GM18951 (cell line): ENCODE results near the gene SLC15A4.

Source experiments
- POLR2A ChIP-seq: IDR thresholded peaks from 4 replicates; pipeline ENCODE4 v1.6.1; 2011; ENCODE audit warnings: mild to moderate bottlenecking; ENCODE audit not compliant: insufficient read length, insufficient read depth; ENCODE audit errors: extremely low read depth
- in situ Hi-C: fragments of 300-500 bp; cut with MboI; formaldehyde crosslinking; loops from one replicate; pipeline ENCODE4 v1.12.0; 2022; ENCODE audit warnings: low sequenced_read_pairs, mixed read lengths, inconsistent platforms; ENCODE audit not compliant: unreplicated experiment

SLC15A4 gene

DNA sequence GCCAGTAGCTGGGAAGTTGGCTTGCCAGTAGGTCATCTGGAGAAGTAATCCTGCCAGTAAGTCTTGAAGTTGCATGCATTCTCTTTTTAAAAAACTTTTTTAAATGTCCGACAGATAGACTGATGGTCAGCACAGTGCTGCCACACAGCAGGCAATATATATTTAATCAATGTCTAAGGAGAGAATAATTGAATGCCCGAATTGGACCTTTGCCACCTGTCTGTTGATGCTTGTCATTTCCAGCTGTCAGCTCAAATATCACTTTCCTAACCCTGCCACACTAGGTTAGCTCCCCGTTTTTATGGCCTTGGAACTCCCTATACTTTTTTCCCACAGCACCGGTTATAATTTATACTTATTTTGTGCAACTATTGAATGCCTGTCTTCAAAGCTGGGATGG lies 2.1 kb upstream of the SLC15A4 start:
- in situ Hi-C loops = no loop called here
- TF ChIP-seq POLR2A = no peak

DNA sequence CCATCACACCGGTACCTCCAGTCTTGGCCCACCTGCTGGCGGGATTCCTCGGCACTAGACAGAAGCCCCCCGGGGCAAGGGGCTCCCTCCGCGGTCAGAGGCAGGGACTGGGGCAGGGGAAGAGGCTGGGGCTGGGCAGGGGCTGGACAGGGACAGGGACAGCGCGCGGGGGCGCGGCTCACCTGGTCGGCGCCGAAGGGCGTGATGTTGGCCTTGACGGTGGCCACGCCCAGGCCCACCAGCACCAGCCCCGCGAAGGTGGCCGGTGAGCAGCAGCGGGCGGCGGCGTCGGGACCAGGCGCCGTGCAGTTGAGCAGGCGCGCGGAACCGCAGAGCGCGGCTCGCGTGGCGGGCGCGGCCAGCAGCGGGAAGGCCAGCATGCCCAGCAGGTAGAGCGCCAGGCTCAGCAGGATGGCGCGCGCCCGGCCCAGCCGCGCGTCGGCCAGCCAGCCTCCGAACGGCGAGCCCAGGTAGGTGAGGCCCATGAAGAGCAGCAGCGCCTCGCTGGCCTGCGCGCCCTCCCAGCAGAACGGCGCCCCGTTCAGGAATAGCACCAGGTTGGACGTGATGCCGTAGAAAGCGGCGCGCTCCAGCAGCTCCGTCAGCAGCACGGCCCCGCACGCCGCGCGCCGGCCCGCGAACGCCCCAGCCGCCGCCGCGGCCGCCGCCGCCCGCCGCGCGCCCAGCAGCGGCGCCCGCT lies 392 bp downstream of the SLC15A4 start:
- TF ChIP-seq POLR2A = no peak
- in situ Hi-C loops = no loop called here

GRCh38 chr12:128820723-128821432 lies 2.9 kb downstream of the SLC15A4 start:
- TF ChIP-seq POLR2A = peak; percentile 58
- in situ Hi-C loops = no loop called here

- TF ChIP-seq POLR2A = no peak
- in situ Hi-C loops = no loop called here
Observed at GRCh38 chr12:128820253-128820652, 3.5 kb downstream of the SLC15A4 start.

GRCh38 chr12:128819293-128820144 lies 4.2 kb downstream of the SLC15A4 start:
- in situ Hi-C loops = no loop called here
- no peak for TF ChIP-seq POLR2A

DNA sequence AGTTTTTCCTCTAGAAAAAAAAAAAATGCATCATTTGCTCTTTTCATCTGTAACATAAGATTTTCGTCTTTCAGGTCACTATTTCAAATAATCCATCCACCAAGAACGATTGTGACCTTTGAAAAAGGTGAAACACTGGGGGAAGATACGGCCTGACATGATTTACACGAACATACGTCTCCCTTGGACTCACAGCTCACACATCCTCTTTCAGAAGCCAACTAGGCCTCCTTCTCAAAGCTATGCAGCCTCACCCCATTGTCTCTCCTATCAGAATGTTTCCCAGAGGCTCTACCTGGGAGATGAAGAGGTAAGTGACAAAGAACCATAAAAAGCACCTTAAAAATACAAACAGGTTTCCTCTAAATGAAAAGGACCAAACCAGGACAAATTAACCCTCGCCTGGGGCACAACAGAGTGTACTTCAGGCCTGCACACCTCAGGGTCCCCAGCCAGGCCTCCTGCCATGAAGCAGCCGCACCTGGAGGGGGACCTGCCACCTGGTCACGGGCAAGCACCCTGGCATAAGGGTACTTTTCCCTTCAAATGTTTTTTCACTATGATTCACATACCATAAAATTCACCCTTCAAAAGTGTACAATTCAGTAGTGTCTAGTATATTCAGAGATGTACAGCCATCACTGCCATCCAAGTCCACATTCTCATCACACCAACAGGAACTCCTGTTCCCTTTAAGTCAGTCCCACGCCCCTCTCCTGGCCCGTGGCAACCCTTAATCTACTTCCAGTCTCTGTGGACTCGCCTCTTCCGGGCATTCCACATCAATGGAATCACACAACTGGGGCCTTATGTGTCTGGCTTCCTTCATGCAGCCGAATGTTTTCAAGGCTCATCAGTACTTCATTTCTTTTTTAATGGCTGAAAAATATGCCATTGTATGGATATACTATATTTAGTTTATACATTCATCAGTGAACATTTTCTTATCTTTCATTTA lies 5.4 kb downstream of the SLC15A4 start:
- TF ChIP-seq POLR2A = no peak
- in situ Hi-C loops = no loop called here

DNA sequence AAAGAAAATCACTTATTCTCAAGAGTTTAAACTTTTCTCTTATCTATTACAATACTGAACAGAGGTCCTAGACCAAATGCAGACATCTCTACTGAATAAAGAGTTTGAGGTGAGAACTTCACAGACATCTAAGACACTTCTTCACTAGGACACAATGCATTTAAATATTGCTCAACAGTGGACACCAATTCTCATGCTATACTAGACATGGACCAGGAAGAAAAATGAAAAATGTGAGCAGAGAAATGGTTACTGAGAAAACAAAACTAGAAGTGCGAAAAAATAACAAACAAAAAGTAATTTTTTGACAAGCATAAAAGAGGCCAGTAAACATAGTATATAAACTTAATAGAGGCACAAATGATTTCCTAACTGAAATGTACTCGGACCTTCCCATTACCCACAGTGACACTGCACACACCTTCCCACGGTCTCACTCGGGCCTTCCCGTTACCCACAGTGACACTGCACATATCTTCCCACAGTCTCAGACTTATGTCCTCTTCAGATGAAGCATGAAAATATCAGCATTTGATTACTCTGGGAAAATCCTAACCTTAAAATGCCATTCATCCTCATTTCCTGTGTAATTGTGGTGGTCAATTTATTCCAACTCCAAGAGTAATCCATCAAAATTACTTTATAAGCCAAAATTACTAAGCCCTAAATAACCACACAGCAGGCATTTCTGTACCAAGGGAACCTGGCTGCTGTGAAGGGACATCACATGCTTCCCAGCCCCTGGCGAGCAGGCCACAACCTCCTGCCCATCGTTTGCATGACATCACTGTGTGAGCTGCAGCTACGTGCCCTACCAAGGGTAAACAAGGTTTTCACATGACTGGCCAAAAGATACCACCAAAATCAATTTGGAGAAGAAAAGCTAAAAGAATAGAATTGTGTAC lies 6.4 kb downstream of the SLC15A4 start:
- in situ Hi-C loops = no loop called here

GRCh38 chr12:128816643-128816920 lies 7.2 kb downstream of the SLC15A4 start:
- in situ Hi-C loops = no loop called here
- no peak for TF ChIP-seq POLR2A

More for the DNA sequence above, 6.4 kb downstream of the SLC15A4 start:
- no peak for TF ChIP-seq POLR2A

GRCh38 chr12:128815779-128816642 lies 7.7 kb downstream of the SLC15A4 start:
- no peak for TF ChIP-seq POLR2A
- in situ Hi-C loops = no loop called here

- TF ChIP-seq POLR2A = no peak
- in situ Hi-C loops = no loop called here
Observed at GRCh38 chr12:128814411-128815261, 9.1 kb downstream of the SLC15A4 start.
